DND-41 (cell line): ENCODE results near the gene H2BW2.

Source experiments
- CTCF ChIP-seq: IDR thresholded peaks from 2 replicates; pipeline ENCODE4 v1.5.1; 2012; ENCODE audit warnings: borderline replicate concordance, low read length, moderate library complexity, mild to moderate bottlenecking; ENCODE audit not compliant: poor library complexity, severe bottlenecking; ENCODE audit errors: extremely low read depth
- EZH2 ChIP-seq: IDR thresholded peaks from 3 replicates; pipeline ENCODE4 v1.6.1; 2012; ENCODE audit warnings: borderline replicate concordance, low read depth, mild to moderate bottlenecking, moderate library complexity, low read length, inconsistent platforms; ENCODE audit not compliant: severe bottlenecking

DNA sequence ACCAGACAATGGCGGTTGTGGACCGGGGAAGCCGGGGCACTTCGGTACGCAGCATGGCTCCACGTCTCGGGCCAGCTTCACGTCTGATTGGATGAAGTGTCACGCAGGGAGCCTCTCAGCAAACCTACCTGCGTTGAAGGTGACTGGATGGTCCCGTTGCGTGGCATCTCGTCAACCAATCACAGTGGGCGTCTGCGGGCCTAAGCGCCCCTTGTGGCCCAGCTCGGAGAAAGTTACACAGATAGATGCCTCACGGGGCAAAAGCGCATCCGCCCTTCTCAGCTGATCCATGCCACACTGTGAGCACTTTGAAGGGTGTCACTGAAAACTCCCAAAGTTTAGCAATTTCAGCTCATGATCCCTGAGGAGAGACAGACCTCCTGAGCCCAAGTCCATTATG, 26.1 kb upstream of the H2BW2 start, which contains the start of gene H2BW1:
- TF ChIP-seq CTCF: no peak
- TF ChIP-seq EZH2: no peak
